Suppressor macrophage treated with lipopolysaccharide for 4 hours (primary cell): ENCODE results near the gene ZNF536.
"Not testable (repeated sequence)": the region's sequence is repeated elsewhere in the genome, so short reads cannot be mapped to it uniquely, and the experiment has no call there.

ENCODE experiments used
- DNase-seq: peaks from one replicate; pipeline ENCODE4 v3.0.0-alpha.2; 2020

Gene ZNF536

GRCh38 chr19:30423481-30423880, 51.3 kb downstream of the ZNF536 start:
- DNase-seq = no peak

GRCh38 chr19:30425885-30426838, 54.0 kb downstream of the ZNF536 start:
- no peak for DNase-seq

GRCh38 chr19:30426864-30427263, 54.7 kb downstream of the ZNF536 start:
- no peak for DNase-seq

- no peak for DNase-seq
Observed at GRCh38 chr19:30428092-30428680, 56.0 kb downstream of the ZNF536 start.

GRCh38 chr19:30428844-30429243, 56.7 kb downstream of the ZNF536 start:
- no peak for DNase-seq

DNA sequence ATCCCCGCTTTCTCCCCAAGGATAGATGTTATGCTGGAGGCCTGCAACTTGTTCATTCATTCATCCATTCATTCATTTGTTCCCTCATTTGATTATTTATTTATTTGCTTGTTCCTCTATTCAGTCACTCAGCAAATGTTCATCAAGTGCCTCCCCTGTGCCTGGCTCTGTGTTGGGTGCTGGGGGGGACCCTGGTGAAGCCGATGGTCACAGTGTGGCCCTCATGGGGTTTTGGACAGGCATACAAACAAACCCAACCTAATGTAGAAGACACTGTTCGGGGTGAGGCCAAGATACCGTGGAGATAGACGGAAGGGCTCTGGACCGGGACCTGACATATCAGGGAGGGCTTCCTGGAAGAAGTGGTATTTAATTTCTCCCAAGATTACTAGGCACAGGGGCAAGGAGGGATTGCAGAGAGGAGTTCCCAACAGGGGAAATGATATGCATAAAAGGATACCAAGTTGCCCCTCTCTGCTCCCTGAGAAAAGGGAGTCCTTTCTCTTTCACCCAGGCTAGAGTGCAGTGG, 58.1 kb downstream of the ZNF536 start:
- no peak for DNase-seq

GRCh38 chr19:30431591-30431990, 59.4 kb downstream of the ZNF536 start:
- DNase-seq = no peak

DNA sequence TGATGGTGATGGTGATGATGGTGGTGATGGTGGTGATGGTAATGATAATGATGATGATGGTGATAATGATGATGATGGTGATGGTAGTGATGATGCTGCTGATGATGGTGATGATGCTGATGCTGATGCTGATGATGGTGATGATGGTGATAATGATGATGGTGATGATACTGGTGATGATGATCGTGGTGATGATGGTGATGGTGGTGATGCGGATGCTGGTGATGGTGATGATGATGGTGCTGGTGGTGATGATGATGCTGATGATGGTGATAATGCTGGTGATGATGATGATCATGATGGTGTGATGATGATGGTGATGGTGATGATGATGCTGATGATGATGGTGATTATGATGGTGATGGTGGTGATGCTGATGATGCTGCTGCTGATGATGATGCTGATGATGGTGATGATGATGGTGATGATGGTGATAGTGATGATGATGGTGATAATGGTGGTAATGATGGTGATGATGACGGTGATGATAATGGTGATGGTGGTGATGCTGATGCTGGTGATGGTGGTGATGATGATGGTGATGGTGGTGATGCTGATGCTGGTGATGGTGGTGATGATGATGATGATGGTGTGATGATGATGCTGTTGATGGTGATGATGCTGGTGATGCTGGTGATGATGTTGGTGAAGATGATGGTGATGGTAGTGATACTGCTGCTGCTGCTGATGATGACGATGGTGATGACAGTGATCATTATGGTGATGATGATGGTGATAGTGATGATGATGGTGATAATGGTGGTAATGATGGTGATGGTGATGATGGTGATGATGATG, 62.8 kb downstream of the ZNF536 start:
- DNase-seq = no peak

DNA sequence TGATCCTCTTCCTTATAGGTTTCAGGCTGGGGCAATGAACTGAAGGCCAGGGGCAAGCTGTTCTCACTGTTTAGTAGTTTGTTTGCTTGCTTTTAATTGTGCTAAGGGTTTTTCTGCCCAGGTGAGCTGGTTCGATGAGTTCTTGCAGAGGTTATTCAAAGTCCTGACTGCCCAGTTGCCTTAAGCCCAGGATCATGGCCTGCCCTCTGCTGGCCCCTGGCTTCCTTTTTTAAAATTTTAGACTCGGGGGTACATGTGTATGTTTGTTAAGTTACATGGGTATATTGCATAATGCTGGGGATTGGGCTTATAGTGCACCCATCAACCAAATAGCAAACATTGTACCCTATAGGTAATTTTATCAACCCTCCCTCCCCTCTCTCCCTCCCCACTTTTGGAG, 65.7 kb downstream of the ZNF536 start:
- no peak for DNase-seq

GRCh38 chr19:30439310-30439709, 67.1 kb downstream of the ZNF536 start:
- no peak for DNase-seq

DNA sequence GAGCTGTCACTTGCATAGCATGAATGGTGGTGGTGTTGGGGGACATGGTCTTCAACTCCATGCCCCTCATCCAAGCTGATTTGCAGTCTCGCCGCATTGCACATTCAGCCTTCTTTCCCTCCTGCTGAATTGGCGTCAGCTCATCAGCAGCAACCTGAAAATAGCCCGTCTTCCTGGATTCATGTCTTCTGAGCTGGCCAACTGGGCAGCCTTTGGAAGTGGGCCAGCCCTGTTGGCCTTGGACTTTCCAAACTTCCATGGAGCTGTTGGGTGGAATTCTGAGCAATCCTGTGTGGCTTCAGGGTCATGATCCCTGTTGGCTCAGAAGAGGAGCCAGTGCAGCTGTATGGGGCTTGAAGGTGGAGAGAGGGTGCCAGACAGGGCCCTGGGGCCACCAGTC, 68.8 kb downstream of the ZNF536 start:
- DNase-seq = no peak

- DNase-seq = no peak
Observed at GRCh38 chr19:30442674-30443073, 70.5 kb downstream of the ZNF536 start.

- DNase-seq = no peak
Observed at GRCh38 chr19:30443531-30444252, 71.5 kb downstream of the ZNF536 start.

DNA sequence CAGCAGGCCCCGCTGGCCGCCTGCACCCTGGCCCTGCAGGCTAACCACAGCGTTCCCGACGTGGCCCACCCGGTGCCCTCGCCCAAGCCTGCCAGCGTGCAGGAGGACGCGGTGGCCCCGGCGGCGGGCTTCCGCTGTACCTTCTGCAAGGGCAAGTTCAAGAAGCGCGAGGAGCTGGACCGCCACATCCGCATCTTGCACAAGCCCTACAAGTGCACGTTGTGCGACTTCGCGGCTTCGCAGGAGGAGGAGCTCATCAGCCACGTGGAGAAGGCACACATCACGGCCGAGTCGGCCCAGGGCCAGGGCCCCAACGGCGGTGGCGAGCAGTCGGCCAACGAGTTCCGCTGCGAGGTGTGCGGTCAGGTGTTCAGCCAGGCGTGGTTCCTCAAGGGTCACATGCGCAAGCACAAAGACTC, 72.1 kb downstream of the ZNF536 start:
- no peak for DNase-seq

DNA sequence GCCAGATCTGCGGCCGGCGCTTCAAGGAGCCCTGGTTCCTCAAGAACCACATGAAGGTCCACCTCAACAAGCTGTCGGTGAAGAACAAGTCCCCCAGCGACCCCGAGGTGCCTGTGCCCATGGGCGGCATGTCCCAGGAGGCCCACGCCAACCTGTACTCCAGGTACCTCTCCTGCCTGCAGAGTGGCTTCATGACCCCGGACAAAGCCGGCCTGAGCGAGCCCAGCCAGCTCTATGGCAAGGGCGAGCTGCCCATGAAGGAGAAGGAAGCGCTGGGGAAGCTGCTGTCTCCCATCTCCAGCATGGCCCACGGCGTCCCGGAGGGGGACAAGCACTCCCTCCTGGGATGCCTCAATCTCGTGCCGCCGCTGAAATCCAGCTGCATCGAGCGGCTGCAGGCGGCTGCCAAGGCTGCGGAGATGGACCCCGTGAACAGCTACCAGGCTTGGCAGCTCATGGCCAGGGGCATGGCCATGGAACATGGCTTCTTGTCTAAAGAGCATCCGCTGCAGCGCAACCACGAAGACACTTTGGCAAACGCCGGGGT, 72.6 kb downstream of the ZNF536 start:
- DNase-seq = no peak

DNA sequence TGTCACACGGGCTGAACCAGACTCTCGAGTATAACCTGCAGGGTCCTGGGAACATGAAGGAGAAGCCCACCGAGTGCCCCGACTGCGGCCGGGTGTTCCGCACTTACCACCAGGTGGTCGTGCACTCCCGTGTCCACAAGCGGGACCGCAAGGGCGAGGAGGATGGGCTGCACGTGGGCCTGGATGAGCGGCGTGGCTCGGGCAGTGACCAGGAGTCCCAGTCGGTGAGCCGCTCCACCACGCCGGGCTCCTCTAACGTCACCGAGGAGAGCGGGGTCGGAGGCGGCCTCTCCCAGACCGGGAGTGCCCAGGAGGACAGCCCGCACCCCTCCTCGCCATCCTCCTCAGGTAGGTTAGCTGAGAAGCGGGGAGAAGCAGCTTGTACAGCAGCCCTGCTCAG, 73.2 kb downstream of the ZNF536 start:
- DNase-seq = no peak

- not testable (repeated sequence) for DNase-seq
Observed at GRCh38 chr19:30446120-30446519, 73.9 kb downstream of the ZNF536 start.

GRCh38 chr19:30446850-30447552, 74.8 kb downstream of the ZNF536 start:
- DNase-seq = no peak

DNA sequence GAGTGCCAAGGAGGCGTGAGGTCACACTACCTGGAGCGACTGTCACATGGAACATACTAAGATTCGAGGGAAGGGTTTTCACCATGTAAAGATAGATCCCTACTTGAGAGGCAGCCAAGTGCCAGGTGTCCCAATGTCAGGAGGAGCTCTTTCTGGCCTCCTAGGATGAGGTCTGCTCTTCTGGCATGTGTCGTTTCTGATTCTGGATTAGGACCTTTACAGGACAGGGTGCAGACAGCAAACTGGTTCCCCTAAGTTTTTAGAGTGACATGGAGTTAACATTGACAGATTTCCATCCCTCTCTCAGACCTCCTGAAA, 75.3 kb downstream of the ZNF536 start:
- no peak for DNase-seq

DNA sequence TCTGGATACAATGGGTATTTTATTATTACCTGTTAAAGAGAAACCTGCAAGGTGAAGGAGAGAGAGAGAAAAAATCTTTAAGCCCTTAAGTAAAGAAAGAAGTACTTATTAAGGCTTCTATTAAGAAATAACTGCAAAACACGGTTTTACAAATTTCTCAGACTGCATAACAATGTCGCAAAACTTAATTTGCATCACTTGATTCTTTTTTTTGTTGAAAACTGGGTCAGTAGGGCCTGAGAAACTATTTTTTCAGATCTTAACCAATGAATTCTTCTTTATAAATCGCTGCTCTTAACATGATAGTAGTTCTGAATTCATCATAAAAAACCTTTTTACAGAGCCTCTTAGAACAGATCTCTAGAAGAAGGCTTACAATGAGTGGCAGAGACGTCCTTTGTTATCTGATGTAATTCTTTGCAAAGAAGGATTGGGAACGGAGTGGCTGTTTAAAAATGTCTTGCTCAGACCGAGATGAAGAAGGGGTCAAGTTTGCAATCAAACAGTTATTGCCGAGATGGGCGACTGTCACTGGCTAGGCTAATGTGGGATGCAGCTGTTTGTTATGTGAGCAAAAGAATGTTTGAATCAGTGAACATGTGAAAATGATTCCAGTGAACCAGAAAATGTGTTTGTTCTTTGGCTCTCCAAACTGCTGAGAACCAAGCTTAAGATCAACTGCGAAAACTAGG, 76.3 kb downstream of the ZNF536 start:
- DNase-seq = no peak

DNA sequence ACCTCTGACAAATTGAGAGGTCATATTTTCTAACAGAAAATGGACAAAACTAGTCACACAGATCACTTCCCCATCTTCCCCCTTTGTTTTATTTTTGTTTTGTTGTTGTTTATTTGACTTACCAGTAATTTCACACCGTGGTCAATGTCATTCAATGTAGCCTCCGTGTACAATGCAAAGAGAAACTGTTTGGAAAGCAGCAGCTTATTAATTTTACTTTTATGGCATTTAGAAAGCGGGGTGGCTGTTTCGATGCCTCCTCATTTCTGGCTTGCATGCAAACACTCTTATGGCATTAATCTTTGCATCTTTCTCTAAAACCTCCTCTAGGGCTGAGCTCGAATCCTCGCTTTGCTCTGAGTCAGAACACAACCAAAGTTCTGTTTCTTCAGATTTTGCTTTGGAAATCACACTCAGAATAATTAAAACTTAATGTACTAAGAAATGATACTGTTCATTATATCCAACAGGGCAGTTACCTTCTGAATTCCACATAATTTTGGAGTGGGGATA, 77.0 kb downstream of the ZNF536 start:
- DNase-seq = no peak
